Stimulated activated naive CD8-positive, alpha-beta T cell treated with anti-CD3 and anti-CD28 coated beads, Interleukin-15, Interleukin-2, amounts not matched to agents 100 ng/mL and 50 ng/mL, for 24 hours (primary cell): Measurements from ENCODE around the gene POMGNT2.

Experiments used
- H3K27ac Mint-ChIP-seq: one replicate; pipeline ENCODE4 v1.8.0; 2021; ENCODE audit warnings: mild to moderate bottlenecking, mixed read lengths
- H3K27me3 Mint-ChIP-seq: one replicate; pipeline ENCODE4 v1.8.0; 2021; ENCODE audit warnings: mixed read lengths
- H3K36me3 Mint-ChIP-seq: one replicate; pipeline ENCODE4 v1.8.0; 2021; ENCODE audit warnings: low read depth, mixed read lengths
- H3K4me1 Mint-ChIP-seq: one replicate; pipeline ENCODE4 v1.8.0; 2021; ENCODE audit warnings: low read depth, mixed read lengths
- H3K4me3 Mint-ChIP-seq: one replicate; pipeline ENCODE4 v1.8.0; 2021; ENCODE audit warnings: mild to moderate bottlenecking, mixed read lengths
- H3K9me3 Mint-ChIP-seq: one replicate; pipeline ENCODE4 v1.8.0; 2021; ENCODE audit warnings: mixed read lengths

The POMGNT2 gene

GRCh38 chr3:43091481-43091880 is 14.4 kb downstream of the POMGNT2 start:
- Mint-ChIP-seq H3K27ac (no peak overlapping the region), H3K36me3 (peaks cover 5% of the 10 kb centered on the region), H3K4me1 (peaks cover 5% of the 10 kb centered on the region), H3K9me3 (no peaks in the 10 kb centered on the region), H3K27me3 (no peaks in the 10 kb centered on the region), H3K4me3 (no peak overlapping the region)

- H3K27ac Mint-ChIP-seq: no peak overlapping the region
- H3K27me3 Mint-ChIP-seq: no peaks in the 10 kb centered on the region
- H3K36me3 Mint-ChIP-seq: peaks cover 11% of the 10 kb centered on the region
- no peaks in the 10 kb centered on the region for H3K9me3 Mint-ChIP-seq
- H3K4me3 Mint-ChIP-seq: no peak overlapping the region
- peaks cover 5% of the 10 kb centered on the region for H3K4me1 Mint-ChIP-seq
These were observed 15.6 kb downstream of the POMGNT2 start for GRCh38 chr3:43090238-43090637.

GRCh38 chr3:43089081-43089480 is 16.8 kb downstream of the POMGNT2 start:
- Mint-ChIP-seq H3K9me3 (peaks cover under 1% of the 10 kb centered on the region), H3K4me1 (peaks cover 5% of the 10 kb centered on the region), H3K4me3 (no peak overlapping the region), H3K36me3 (peaks cover 19% of the 10 kb centered on the region), H3K27me3 (no peaks in the 10 kb centered on the region), H3K27ac (no peak overlapping the region)

GRCh38 chr3:43087249-43087776 is 18.6 kb downstream of the POMGNT2 start:
- Mint-ChIP-seq H3K4me3 (no peak overlapping the region), H3K27ac (no peak overlapping the region), H3K9me3 (peaks cover 7% of the 10 kb centered on the region), H3K27me3 (no peaks in the 10 kb centered on the region), H3K4me1 (peaks cover 5% of the 10 kb centered on the region), H3K36me3 (peaks cover 36% of the 10 kb centered on the region)

GRCh38 chr3:43086460-43087165 is 19.3 kb downstream of the POMGNT2 start:
- Mint-ChIP-seq H3K36me3 (peaks cover 39% of the 10 kb centered on the region), H3K9me3 (peaks cover 7% of the 10 kb centered on the region), H3K4me3 (no peak overlapping the region), H3K27ac (no peak overlapping the region), H3K4me1 (peaks cover 5% of the 10 kb centered on the region), H3K27me3 (no peaks in the 10 kb centered on the region)

GRCh38 chr3:43082457-43082856 is 23.4 kb downstream of the POMGNT2 start:
- peaks cover 5% of the 10 kb centered on the region for H3K4me1 Mint-ChIP-seq
- peaks cover 7% of the 10 kb centered on the region for H3K9me3 Mint-ChIP-seq
- H3K27ac Mint-ChIP-seq: no peak overlapping the region
- no peak overlapping the region for H3K4me3 Mint-ChIP-seq
- no peaks in the 10 kb centered on the region for H3K27me3 Mint-ChIP-seq
- H3K36me3 Mint-ChIP-seq: peaks cover 62% of the 10 kb centered on the region

GRCh38 chr3:43081796-43082195 is 24.1 kb downstream of the POMGNT2 start:
- Mint-ChIP-seq H3K27ac (no peak overlapping the region), H3K4me3 (no peak overlapping the region), H3K27me3 (no peaks in the 10 kb centered on the region), H3K4me1 (peaks cover 2% of the 10 kb centered on the region), H3K36me3 (peaks cover 62% of the 10 kb centered on the region), H3K9me3 (peaks cover 7% of the 10 kb centered on the region)

GRCh38 chr3:43080726-43081568 is 24.9 kb downstream of the POMGNT2 start:
- peaks cover 62% of the 10 kb centered on the region for H3K36me3 Mint-ChIP-seq

GRCh38 chr3:43079536-43080332 is 26.1 kb downstream of the POMGNT2 start:
- H3K27ac Mint-ChIP-seq: no peak overlapping the region
- H3K4me1 Mint-ChIP-seq: no peaks in the 10 kb centered on the region
- no peak overlapping the region for H3K4me3 Mint-ChIP-seq
- H3K36me3 Mint-ChIP-seq: peaks cover 52% of the 10 kb centered on the region
- H3K9me3 Mint-ChIP-seq: peaks cover 7% of the 10 kb centered on the region
- no peaks in the 10 kb centered on the region for H3K27me3 Mint-ChIP-seq

More at GRCh38 chr3:43080726-43081568, 24.9 kb downstream of the POMGNT2 start:
- peaks cover 7% of the 10 kb centered on the region for H3K9me3 Mint-ChIP-seq
- H3K27me3 Mint-ChIP-seq: no peaks in the 10 kb centered on the region
- no peak overlapping the region for H3K4me3 Mint-ChIP-seq
- H3K27ac Mint-ChIP-seq: no peak overlapping the region
- H3K4me1 Mint-ChIP-seq: no peaks in the 10 kb centered on the region

GRCh38 chr3:43077707-43078106 is 28.2 kb downstream of the POMGNT2 start:
- no peak overlapping the region for H3K4me3 Mint-ChIP-seq
- H3K4me1 Mint-ChIP-seq: no peaks in the 10 kb centered on the region
- no peaks in the 10 kb centered on the region for H3K9me3 Mint-ChIP-seq
- peaks cover 34% of the 10 kb centered on the region for H3K36me3 Mint-ChIP-seq
- no peak overlapping the region for H3K27ac Mint-ChIP-seq
- H3K27me3 Mint-ChIP-seq: no peaks in the 10 kb centered on the region

- Mint-ChIP-seq H3K4me1 (no peaks in the 10 kb centered on the region), H3K9me3 (no peaks in the 10 kb centered on the region), H3K27ac (no peak overlapping the region), H3K27me3 (no peaks in the 10 kb centered on the region), H3K36me3 (peaks cover 30% of the 10 kb centered on the region), H3K4me3 (no peak overlapping the region)
These were observed 28.6 kb downstream of the POMGNT2 start for GRCh38 chr3:43077261-43077660.

GRCh38 chr3:43076857-43077256 is 29.0 kb downstream of the POMGNT2 start:
- Mint-ChIP-seq H3K4me3 (no peak overlapping the region), H3K27ac (no peak overlapping the region), H3K36me3 (peaks cover 27% of the 10 kb centered on the region), H3K27me3 (no peaks in the 10 kb centered on the region), H3K9me3 (no peaks in the 10 kb centered on the region), H3K4me1 (no peaks in the 10 kb centered on the region)

GRCh38 chr3:43075904-43076661 is 29.8 kb downstream of the POMGNT2 start:
- no peaks in the 10 kb centered on the region for H3K4me1 Mint-ChIP-seq
- H3K4me3 Mint-ChIP-seq: no peak overlapping the region
- H3K27me3 Mint-ChIP-seq: no peaks in the 10 kb centered on the region
- H3K27ac Mint-ChIP-seq: no peak overlapping the region
- no peaks in the 10 kb centered on the region for H3K9me3 Mint-ChIP-seq
- H3K36me3 Mint-ChIP-seq: peaks cover 26% of the 10 kb centered on the region
